Mesodermal cell (in vitro differentiated cells): ENCODE measurements around the gene CHD3.
A peak's percentile ranks its signal among the peaks of the same experiment; 100 is the strongest.

Experiments
- H3K27ac ChIP-seq: 2 replicates; pipeline ENCODE4 v1.7.0; 2013; ENCODE audit warnings: mild to moderate bottlenecking, low read depth, low read length, moderate library complexity; ENCODE audit not compliant: severe bottlenecking
- H3K36me3 ChIP-seq: 2 replicates; pipeline ENCODE4 v1.7.1; 2013; ENCODE audit warnings: mild to moderate bottlenecking, low read length, moderate library complexity; ENCODE audit not compliant: control insufficient read depth, insufficient read depth
- H3K4me1 ChIP-seq: one replicate; pipeline ENCODE4 v1.7.1; 2013; ENCODE audit warnings: mild to moderate bottlenecking, low read length; ENCODE audit not compliant: insufficient read depth, control insufficient read depth, poor library complexity, severe bottlenecking
- H3K4me3 ChIP-seq: 2 replicates; pipeline ENCODE4 v1.7.0; 2013; ENCODE audit warnings: low read length, control low read depth, mild to moderate bottlenecking; ENCODE audit not compliant: insufficient read depth, poor library complexity, severe bottlenecking; ENCODE audit errors: extremely low read depth
- H3K9me3 ChIP-seq: 2 replicates; pipeline ENCODE4 v1.7.1; 2013; ENCODE audit warnings: mild to moderate bottlenecking, low read length, moderate library complexity; ENCODE audit not compliant: control insufficient read depth
- WGBS, 2 experiments: methylation state at CpG; one replicate each; pipeline ENCODE4 v1.1.5; 2013; ENCODE audit warnings: missing lambda C conversion rate in 2 of 2; ENCODE audit not compliant: insufficient coverage in 2 of 2; 5-methylcytosine and 5-hydroxymethylcytosine counted together

Gene CHD3

DNA sequence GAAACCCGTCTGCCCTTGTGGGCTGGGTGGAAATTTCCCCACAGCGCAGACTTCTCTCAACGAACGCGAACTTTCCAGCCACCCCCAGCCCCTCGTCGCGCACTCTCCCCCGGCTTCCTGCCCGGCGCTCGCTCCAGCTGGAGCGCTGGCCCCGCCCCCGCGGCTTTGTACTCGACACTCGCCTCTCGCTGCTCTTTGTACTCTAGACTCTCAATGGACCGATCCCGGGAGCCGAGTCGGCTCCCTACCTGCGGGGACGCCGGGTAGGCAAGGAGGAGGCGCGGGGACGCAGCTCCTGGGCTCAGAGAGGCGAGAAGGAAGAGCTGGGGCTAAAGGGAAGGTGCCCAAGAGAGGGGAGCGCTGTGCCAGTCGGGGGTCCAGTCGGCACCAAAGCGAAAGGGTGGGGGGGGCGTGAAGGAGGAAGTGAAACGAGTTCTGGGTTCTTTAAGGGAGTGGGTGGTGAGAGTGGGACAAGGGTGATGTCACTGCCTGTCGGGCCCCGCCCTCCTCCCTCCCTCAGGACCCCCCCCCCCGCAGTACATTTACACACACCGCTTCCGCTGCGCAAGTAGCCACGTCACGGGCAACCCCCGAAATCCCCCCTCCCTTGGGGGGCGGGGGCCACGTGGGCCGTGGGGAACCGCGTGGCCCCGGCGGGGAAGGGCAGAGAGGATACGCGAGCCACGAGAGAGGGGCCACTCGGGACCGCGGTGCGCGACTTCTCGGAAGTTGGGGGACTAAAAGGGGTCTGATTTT is 44.9 kb upstream of the CHD3 start:
- 0 to 1% methylated on average over 25 to 46 of the region's 61 CpGs for WGBS, 2 experiments
- Histone ChIP-seq H3K9me3 (no peaks in the 10 kb centered on the region), H3K36me3 (peaks cover 49% of the 10 kb centered on the region), H3K4me1 (peaks cover 21% of the 10 kb centered on the region), H3K27ac (peak overlapping the region; percentile 98), H3K4me3 (peak overlapping the region; percentile 75)

DNA sequence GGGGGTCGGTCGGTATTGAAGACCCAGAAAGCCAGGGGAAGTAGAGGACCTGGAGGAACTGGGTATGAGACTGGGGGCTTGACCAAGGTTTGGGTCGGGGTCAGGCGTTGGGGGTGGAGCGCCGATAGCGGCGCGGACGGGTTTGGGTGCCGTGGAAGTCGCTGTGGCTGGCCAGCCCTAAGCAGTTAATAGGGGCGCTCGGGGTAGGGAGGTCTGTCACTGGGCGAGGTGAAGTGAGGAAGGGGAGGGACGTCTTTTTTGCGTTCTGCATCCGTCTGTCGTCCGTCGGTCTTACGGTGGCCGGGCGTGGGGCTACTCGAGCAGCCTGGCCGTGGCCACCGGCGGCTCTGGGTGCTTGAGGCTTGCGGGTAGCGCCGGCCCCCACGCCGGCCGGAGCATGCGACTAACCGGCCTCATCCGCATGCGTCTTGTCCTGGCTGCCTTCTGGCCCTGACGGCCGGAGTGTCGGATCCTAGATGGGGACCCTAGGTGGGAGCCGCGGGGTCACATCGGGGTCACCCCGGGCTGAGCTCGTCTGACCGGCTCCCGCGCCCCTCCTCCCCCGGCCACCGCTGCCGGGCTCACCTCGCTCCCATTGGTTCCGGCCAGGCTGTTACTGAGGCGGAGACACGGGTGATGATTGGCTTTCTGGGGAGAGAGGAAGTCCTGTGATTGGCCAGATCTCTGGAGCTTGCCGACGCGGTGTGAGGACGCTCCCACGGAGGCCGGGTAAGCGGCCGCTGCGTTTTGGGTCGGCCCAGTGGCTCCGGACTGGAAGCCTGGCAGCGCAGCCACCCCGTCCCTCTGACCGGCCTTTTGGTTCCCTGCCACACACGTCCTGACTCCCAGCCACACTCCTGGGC is 44.1 kb upstream of the CHD3 start:
- H3K27ac ChIP-seq: peak overlapping the region; percentile 98

DNA sequence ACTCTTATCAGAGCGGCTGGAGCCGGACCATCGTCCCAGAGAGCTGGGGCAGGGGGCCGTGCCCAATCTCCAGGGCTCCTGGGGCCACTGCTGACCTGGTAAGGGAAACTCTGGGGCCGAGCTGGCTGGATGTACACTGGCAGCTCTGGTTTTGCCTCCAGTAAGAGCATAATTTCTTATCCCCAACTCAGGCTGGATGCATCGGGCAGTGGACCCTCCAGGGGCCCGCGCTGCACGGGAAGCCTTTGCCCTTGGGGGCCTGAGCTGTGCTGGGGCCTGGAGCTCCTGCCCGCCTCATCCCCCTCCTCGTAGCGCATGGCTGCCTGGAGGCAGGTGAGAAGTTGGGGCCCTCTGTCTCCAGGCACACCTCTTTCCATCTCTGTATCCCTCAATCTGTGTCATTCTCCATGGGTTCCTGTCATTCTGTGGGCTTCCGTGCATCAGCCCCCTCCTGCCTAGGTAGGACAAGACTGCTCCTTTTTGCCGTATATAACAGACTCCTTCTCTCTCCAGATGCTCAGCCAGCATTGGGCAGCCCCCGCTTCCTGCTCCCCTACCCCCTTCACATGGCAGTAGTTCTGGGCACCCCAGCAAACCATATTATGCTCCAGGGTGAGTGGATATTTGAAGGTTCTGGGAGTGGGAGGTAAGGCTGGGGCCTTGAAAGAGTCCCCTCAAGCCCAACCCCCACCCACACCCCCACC is 43.1 kb upstream of the CHD3 start:
- H3K36me3 ChIP-seq: peaks cover 58% of the 10 kb centered on the region
- WGBS, 2 experiments: 88 to 95% methylated on average over 13 to 14 of the region's 15 CpGs
- H3K4me1 ChIP-seq: peaks cover 8% of the 10 kb centered on the region
- no peak overlapping the region for H3K4me3 ChIP-seq
- H3K27ac ChIP-seq: no peak overlapping the region
- no peaks in the 10 kb centered on the region for H3K9me3 ChIP-seq

More for the DNA sequence above, 44.1 kb upstream of the CHD3 start:
- Histone ChIP-seq H3K4me3 (peak overlapping the region; percentile 75), H3K9me3 (no peaks in the 10 kb centered on the region), H3K36me3 (peaks cover 58% of the 10 kb centered on the region), H3K4me1 (peaks cover 14% of the 10 kb centered on the region)
- 0 to 1% methylated on average over 45 to 66 of the region's 71 CpGs for WGBS, 2 experiments

DNA sequence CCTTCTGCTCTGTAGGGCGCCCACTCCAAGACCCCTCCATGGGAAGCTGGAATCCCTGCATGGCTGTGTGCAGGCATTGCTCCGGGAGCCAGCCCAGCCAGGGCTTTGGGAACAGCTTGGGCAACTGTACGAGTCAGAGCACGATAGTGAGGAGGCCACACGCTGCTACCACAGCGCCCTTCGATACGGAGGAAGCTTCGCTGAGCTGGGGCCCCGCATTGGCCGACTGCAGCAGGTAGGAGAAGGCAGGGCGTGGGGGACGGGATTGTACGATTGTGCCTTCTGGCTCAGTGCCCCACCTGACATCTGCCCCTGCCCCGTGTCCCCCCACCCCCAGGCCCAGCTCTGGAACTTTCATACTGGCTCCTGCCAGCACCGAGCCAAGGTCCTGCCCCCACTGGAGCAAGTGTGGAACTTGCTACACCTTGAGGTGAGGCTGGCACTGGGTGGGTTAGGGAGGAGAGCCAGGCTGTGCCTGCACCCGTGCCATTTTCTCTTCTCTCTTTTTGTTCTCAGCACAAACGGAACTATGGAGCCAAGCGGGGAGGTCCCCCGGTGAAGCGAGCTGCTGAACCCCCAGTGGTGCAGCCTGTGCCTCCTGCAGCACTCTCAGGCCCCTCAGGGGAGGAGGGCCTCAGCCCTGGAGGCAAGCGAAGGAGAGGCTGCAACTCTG is 42.4 kb upstream of the CHD3 start:
- 94 to 95% methylated on average over 12 to 16 of the region's 22 CpGs for WGBS, 2 experiments
- Histone ChIP-seq H3K4me3 (no peak overlapping the region), H3K4me1 (peaks cover under 1% of the 10 kb centered on the region), H3K27ac (no peak overlapping the region), H3K36me3 (peaks cover 63% of the 10 kb centered on the region), H3K9me3 (no peaks in the 10 kb centered on the region)

DNA sequence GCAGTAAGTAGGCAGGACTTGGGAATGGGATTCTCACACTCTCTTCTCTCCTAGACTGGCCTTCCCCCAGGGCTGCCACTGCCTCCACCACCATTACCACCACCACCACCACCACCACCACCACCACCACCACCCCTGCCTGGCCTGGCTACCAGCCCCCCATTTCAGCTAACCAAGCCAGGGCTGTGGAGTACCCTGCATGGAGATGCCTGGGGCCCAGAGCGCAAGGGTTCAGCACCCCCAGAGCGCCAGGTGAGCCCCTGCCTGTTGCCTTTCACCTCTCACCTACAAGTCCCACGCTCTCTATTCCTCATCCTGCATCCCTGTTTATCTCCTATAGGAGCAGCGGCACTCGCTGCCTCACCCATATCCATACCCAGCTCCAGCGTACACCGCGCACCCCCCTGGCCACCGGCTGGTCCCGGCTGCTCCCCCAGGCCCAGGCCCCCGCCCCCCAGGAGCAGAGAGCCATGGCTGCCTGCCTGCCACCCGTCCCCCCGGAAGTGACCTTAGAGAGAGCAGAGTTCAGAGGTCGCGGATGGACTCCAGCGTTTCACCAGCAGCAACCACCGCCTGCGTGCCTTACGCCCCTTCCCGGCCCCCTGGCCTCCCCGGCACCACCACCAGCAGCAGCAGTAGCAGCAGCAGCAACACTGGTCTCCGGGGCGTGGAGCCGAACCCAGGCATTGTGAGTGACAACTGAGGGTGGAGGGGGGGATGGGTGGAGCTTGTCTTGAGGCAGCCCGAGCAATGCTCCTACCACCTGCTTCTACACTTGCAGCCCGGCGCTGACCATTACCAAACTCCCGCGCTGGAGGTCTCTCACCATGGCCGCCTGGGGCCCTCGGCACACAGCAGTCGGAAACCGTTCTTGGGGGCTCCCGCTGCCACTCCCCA is 41.6 kb upstream of the CHD3 start:
- no peaks in the 10 kb centered on the region for H3K9me3 ChIP-seq
- H3K4me3 ChIP-seq: no peak overlapping the region
- no peak overlapping the region for H3K27ac ChIP-seq
- no peaks in the 10 kb centered on the region for H3K4me1 ChIP-seq
- 96 to 99% methylated on average over 24 to 25 of the region's 34 CpGs for WGBS, 2 experiments
- H3K36me3 ChIP-seq: peaks cover 68% of the 10 kb centered on the region

DNA sequence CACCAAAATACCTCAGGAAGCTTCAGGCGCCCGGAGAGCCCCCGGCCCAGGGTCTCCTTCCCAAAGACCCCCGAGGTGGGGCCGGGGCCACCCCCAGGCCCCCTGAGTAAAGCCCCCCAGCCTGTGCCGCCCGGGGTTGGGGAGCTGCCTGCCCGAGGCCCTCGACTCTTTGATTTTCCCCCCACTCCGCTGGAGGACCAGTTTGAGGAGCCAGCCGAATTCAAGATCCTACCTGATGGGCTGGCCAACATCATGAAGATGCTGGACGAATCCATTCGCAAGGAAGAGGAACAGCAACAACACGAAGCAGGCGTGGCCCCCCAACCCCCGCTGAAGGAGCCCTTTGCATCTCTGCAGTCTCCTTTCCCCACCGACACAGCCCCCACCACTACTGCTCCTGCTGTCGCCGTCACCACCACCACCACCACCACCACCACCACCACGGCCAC is 40.4 kb upstream of the CHD3 start:
- H3K4me3 ChIP-seq: no peak overlapping the region
- 91 to 100% methylated on average over 3 to 8 of the region's 20 CpGs for WGBS, 2 experiments
- H3K36me3 ChIP-seq: peaks cover 80% of the 10 kb centered on the region
- peaks cover 7% of the 10 kb centered on the region for H3K4me1 ChIP-seq
- no peaks in the 10 kb centered on the region for H3K9me3 ChIP-seq
- no peak overlapping the region for H3K27ac ChIP-seq

DNA sequence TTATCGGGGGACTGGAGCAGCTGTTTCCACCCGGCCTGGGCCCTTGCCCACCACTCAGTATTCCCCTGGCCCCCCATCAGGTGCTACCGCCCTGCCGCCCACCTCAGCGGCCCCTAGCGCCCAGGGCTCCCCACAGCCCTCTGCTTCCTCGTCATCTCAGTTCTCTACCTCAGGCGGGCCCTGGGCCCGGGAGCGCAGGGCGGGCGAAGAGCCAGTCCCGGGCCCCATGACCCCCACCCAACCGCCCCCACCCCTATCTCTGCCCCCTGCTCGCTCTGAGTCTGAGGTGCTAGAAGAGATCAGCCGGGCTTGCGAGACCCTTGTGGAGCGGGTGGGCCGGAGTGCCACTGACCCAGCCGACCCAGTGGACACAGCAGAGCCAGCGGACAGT is 39.9 kb upstream of the CHD3 start:
- Histone ChIP-seq H3K9me3 (no peaks in the 10 kb centered on the region), H3K27ac (no peak overlapping the region), H3K4me1 (peaks cover 12% of the 10 kb centered on the region), H3K36me3 (peaks cover 85% of the 10 kb centered on the region), H3K4me3 (no peak overlapping the region)
- WGBS, 2 experiments: 93 to 100% methylated on average over 6 to 14 of the region's 21 CpGs

DNA sequence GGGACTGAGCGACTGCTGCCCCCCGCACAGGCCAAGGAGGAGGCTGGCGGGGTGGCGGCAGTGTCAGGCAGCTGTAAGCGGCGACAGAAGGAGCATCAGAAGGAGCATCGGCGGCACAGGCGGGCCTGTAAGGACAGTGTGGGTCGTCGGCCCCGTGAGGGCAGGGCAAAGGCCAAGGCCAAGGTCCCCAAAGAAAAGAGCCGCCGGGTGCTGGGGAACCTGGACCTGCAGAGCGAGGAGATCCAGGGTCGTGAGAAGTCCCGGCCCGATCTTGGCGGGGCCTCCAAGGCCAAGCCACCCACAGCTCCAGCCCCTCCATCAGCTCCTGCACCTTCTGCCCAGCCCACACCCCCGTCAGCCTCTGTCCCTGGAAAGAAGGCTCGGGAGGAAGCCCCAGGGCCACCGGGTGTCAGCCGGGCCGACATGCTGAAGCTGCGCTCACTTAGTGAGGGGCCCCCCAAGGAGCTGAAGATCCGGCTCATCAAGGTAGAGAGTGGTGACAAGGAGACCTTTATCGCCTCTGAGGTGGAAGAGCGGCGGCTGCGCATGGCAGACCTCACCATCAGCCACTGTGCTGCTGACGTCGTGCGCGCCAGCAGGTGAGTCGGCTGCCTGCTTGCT is 39.3 kb upstream of the CHD3 start:
- H3K4me3 ChIP-seq: no peak overlapping the region
- H3K9me3 ChIP-seq: no peaks in the 10 kb centered on the region
- peaks cover 17% of the 10 kb centered on the region for H3K4me1 ChIP-seq
- 96 to 97% methylated on average over 26 to 31 of the region's 35 CpGs for WGBS, 2 experiments
- peaks cover 85% of the 10 kb centered on the region for H3K36me3 ChIP-seq
- H3K27ac ChIP-seq: no peak overlapping the region

DNA sequence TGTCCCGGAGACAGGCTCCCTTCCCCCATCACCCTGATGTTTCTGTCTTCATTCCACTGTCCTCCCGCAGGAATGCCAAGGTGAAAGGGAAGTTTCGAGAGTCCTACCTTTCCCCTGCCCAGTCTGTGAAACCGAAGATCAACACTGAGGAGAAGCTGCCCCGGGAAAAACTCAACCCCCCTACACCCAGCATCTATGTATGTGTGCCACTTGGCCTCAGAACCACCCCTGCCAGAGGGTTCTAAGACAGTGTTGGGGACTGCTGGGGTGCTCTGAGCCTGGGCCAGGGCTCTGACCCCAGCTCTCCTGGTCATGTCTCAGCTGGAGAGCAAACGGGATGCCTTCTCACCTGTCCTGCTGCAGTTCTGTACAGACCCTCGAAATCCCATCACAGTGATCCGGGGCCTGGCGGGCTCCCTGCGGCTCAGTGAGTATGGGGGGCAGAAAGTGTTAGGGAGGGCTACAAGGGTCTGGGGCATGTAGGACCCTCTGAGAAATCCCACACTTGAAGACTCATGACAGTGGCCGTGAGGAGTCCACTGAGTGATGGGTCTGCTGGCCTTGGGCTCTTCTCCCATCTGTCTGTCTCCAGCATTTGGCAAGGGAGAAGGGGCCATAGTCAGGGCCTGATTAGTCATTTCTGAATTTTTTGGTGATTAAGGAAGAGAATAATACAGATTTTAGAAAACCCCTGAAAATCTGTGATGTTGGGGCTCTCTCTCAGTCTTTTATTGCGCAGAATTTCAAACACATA is 38.7 kb upstream of the CHD3 start:
- Histone ChIP-seq H3K27ac (no peak overlapping the region), H3K4me1 (peaks cover 21% of the 10 kb centered on the region), H3K9me3 (no peaks in the 10 kb centered on the region), H3K36me3 (peaks cover 84% of the 10 kb centered on the region), H3K4me3 (no peak overlapping the region)
- 87 to 97% methylated on average over 8 to 9 of the region's 12 CpGs for WGBS, 2 experiments
